Endothelial cell of umbilical vein (primary cell): ENCODE data around the gene KLF3. TPM values are rescaled to one million over a fixed set of nuclear protein-coding genes. Genes with fewer than 3 reads are reported as not detected.

ENCODE experiments used
- BruUV-seq: library from RNA; stranded (reverse); fragments of 400-500 nt; replicated peaks from 2 replicates; lab custom pipeline; 2021; lab: Mats Ljungman, UMichigan
- CTCF ChIA-PET: fragments of 300-600, 350-600 bp; sonication (Branson Sonifier 250); formaldehyde crosslinking; loops from one replicate; lab custom pipeline; 2021; ENCODE audit warnings: antibody characterized with exemption, inconsistent platforms; lab: Charles Lee
- POLR2A ChIA-PET: fragments of 300-600, 350-600 bp; sonication (Branson Sonifier 250); formaldehyde crosslinking; loops from one replicate; lab custom pipeline; 2021; ENCODE audit warnings: antibody characterized with exemption, inconsistent platforms; lab: Charles Lee
- DNase-seq: peaks from one replicate; pipeline ENCODE4 v3.0.0-alpha.2; 2011; ENCODE audit warnings: low read depth, low spot score
- FAIRE-seq: peaks from 2 replicates; lab custom pipeline; 2011; peaks lifted over from hg19 to GRCh38; lab: Jason Lieb, UNC
- H2AFZ ChIP-seq: 2 replicates; pipeline ENCODE4 v1.6.0; 2012; ENCODE audit warnings: low read depth, low read length, control low read depth, inconsistent platforms
- H3K27ac ChIP-seq: 2 replicates; pipeline ENCODE4 v1.5.1; 2011; ENCODE audit warnings: low read depth, mild to moderate bottlenecking, control low read depth, low read length, moderate library complexity; ENCODE audit not compliant: insufficient read depth
- H3K27me3 ChIP-seq, 2 experiments: 2 replicates each; pipeline versions ENCODE4 v1.6.0 to v1.6.1; 2011; ENCODE audit warnings: low read length in 2 of 2, mixed read lengths in 1 of 2; ENCODE audit not compliant: control insufficient read depth in 2 of 2, insufficient read depth in 2 of 2
- H3K36me3 ChIP-seq, 2 experiments: 2 replicates in 1 of 2; 3 replicates in 1 of 2; pipeline ENCODE4 v1.5.1; 2011; ENCODE audit warnings: low read length in 2 of 2, mild to moderate bottlenecking in 1 of 2, moderate library complexity in 1 of 2; ENCODE audit not compliant: control insufficient read depth in 2 of 2, insufficient read depth in 2 of 2; ENCODE audit errors: extremely low read depth in 1 of 2
- H3K4me1 ChIP-seq: 3 replicates; pipeline ENCODE4 v1.5.1; 2011; ENCODE audit warnings: mild to moderate bottlenecking, low read length; ENCODE audit not compliant: control insufficient read depth, insufficient read depth; ENCODE audit errors: extremely low read depth
- H3K4me2 ChIP-seq: 2 replicates; pipeline ENCODE4 v1.6.1; 2011; ENCODE audit warnings: low read length, control low read depth, mixed read lengths; ENCODE audit not compliant: insufficient read depth
- H3K4me3 ChIP-seq, 3 experiments: fragments of 200-600 bp in 1 of 3; sonication (generic), shearing (Covaris generic) in 1 of 3; replicated peaks in 1 of 3; 2 replicates each; pipeline ENCODE4 v1.5.1; 2011 to 2016; ENCODE audit warnings: control low read depth in 3 of 3, low read length in 3 of 3, mild to moderate bottlenecking in 2 of 3, inconsistent platforms in 1 of 3, low read depth in 1 of 3, moderate library complexity in 1 of 3; ENCODE audit not compliant: insufficient read depth in 1 of 3
- H3K79me2 ChIP-seq: 2 replicates; pipeline ENCODE4 v1.6.0; 2012; ENCODE audit warnings: low read length, inconsistent platforms; ENCODE audit not compliant: control insufficient read depth, insufficient read depth
- H3K9ac ChIP-seq: replicated peaks from 2 replicates; pipeline ENCODE3; 2011; ENCODE audit warnings: low read length, control low read depth; ENCODE audit not compliant: insufficient read depth; ENCODE audit errors: extremely low read depth
- H3K9me1 ChIP-seq: replicated peaks from 3 replicates; pipeline ENCODE4 v1.6.0; 2011; ENCODE audit warnings: mild to moderate bottlenecking, low read length; ENCODE audit not compliant: control insufficient read depth, insufficient read depth; ENCODE audit errors: extremely low read depth
- H3K9me3 ChIP-seq: replicated peaks from 2 replicates; pipeline ENCODE4 v1.5.1; 2012; ENCODE audit warnings: low read length, inconsistent platforms; ENCODE audit not compliant: control insufficient read depth, insufficient read depth
- H4K20me1 ChIP-seq: replicated peaks from 2 replicates; pipeline ENCODE3; 2011; ENCODE audit warnings: mild to moderate bottlenecking, low read length; ENCODE audit not compliant: control insufficient read depth, insufficient read depth; ENCODE audit errors: extremely low read depth
- EZH2 ChIP-seq: IDR thresholded peaks from 2 replicates; pipeline ENCODE4 v1.6.1; 2012; ENCODE audit warnings: borderline replicate concordance, low read depth, mild to moderate bottlenecking, moderate library complexity, low read length, inconsistent platforms; ENCODE audit not compliant: severe bottlenecking
- FOS ChIP-seq: IDR thresholded peaks from 2 replicates; pipeline ENCODE4 v1.6.1; 2011; ENCODE audit warnings: mild to moderate bottlenecking, low read length, moderate library complexity, borderline replicate concordance; ENCODE audit not compliant: insufficient read depth
- GATA2 ChIP-seq: IDR thresholded peaks from 2 replicates; pipeline ENCODE4 v1.7.0; 2011; ENCODE audit warnings: low read depth, mild to moderate bottlenecking, moderate library complexity, mixed read lengths, low read length; ENCODE audit not compliant: insufficient read length, insufficient read depth
- JUN ChIP-seq: IDR thresholded peaks from 2 replicates; pipeline ENCODE4 v1.6.1; 2011; ENCODE audit warnings: borderline replicate concordance, low read depth; ENCODE audit not compliant: insufficient read length, insufficient read depth
- MYC ChIP-seq: IDR thresholded peaks from one replicate; pipeline ENCODE4 v1.6.1; 2011; ENCODE audit warnings: mild to moderate bottlenecking, low read depth, low read length
- POLR2A ChIP-seq: IDR thresholded peaks from 2 replicates; pipeline ENCODE4 v1.6.1; 2012; ENCODE audit warnings: low read depth, mild to moderate bottlenecking, control low read depth, low read length
- POLR2AphosphoS5 ChIP-seq: IDR thresholded peaks from 2 replicates; pipeline ENCODE4 v1.6.1; 2012; ENCODE audit warnings: low read depth, mild to moderate bottlenecking, control low read depth, low read length, moderate library complexity; ENCODE audit not compliant: insufficient read depth
- dilution Hi-C: fragments of 300-500 bp; cut with MboI; formaldehyde crosslinking; loops from one replicate; pipeline ENCODE4 v1.15.0; 2019; ENCODE audit warnings: low sequenced_read_pairs; ENCODE audit not compliant: extremely low pct_ligation_motif_present
- intact Hi-C: fragments of 100-400 bp; cut with micrococcal nuclease; formaldehyde crosslinking; loops from one replicate; pipeline ENCODE4 v1.10.0; 2022
- polyA plus RNA-seq, 4 experiments: library from polyadenylated mRNA; depleted of rRNA in 3 of 4; stranded (reverse) in 3 of 4; unstranded in 1 of 4; fragments of >200 nt; gene quantifications; 2 replicates each; pipeline versions ENCODE4 v1.2.1 to v1.2.3, GENCODE V29; 2011 to 2012; ENCODE audit warnings: missing spikeins in 1 of 4
- total RNA-seq: library from RNA; stranded (reverse); gene quantifications from 2 replicates; pipeline ENCODE4 v1.2.3, GENCODE V29; 2021
- TF ChIP-seq, protein P1 (sequence below): IDR thresholded peaks from 2 replicates; pipeline ENCODE4 v1.6.1; 2011; ENCODE audit not compliant: insufficient read depth, insufficient read length
- TF ChIP-seq, protein P2 (sequence below), 2 donors: IDR thresholded peaks; 1 replicate in 1 of 2; 2 replicates in 1 of 2; pipeline ENCODE4 v1.5.1; 2011; ENCODE audit warnings: low read length in 2 of 2, mild to moderate bottlenecking in 2 of 2, moderate library complexity in 2 of 2, control low read depth in 1 of 2, inconsistent platforms in 1 of 2, low read depth in 1 of 2; ENCODE audit not compliant: insufficient read depth in 1 of 2; ENCODE audit errors: extremely low read depth in 1 of 2

The KLF3 gene
- total and polyA plus RNA-seq, 2 donors (not counting 3 experiments of a cell fraction or from before 2014, with no cell fraction given): 27.7 to 50.5 TPM

DNA sequence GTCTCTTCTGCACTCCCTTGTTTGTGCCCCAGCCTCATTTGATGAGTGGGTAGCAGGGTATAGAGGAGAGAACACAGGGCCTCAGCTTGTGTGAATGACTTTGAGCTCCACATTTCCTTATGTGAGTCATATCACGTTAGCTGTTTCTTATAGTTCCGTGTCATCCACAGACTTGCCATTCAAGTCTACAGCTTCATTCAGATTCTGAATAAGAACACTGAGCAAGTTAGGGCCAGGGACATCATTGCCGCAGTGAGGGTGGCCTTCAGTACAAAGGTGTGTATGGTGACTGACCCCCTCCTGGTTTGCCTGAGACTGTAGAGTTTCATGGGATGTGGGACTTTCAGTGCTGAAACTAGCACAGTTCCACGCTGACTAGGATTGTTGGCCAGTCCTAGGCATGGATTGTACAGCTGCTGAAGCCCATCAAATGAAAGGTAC, 23.6 kb downstream of the KLF3 start:
- intact Hi-C loops (no loop called here), dilution Hi-C loops (no loop called here)
- BruUV-seq: no TSS peak
- Histone ChIP-seq H2AFZ (no peak overlapping the region), H3K27ac (peak overlapping the region; percentile 16), H3K9ac (no peak overlapping the region), H3K4me1 (peaks cover 32% of the 10 kb centered on the region), H3K36me3 (peaks cover 19 to 28% of the 10 kb centered on the region in 2 experiments), H3K27me3 (no peaks in the 10 kb centered on the region), H3K9me3 (no peaks in the 10 kb centered on the region), H3K4me2 (no peak overlapping the region), H3K4me3 (no peak overlapping the region), H3K9me1 (no peaks in the 10 kb centered on the region), H3K79me2 (peaks cover 49% of the 10 kb centered on the region), H4K20me1 (no peaks in the 10 kb centered on the region)
- FAIRE-seq: peak; percentile 84
- TF ChIP-seq EZH2 (no peak), GATA2 (no peak), POLR2AphosphoS5 (peak; percentile 21), MYC (no peak), JUN (peak; percentile 35), POLR2A (no peak), FOS (peak; percentile 75)
- TF ChIP-seq, protein P1, sequence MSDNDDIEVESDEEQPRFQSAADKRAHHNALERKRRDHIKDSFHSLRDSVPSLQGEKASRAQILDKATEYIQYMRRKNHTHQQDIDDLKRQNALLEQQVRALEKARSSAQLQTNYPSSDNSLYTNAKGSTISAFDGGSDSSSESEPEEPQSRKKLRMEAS: no peak
- TF ChIP-seq, protein P2, sequence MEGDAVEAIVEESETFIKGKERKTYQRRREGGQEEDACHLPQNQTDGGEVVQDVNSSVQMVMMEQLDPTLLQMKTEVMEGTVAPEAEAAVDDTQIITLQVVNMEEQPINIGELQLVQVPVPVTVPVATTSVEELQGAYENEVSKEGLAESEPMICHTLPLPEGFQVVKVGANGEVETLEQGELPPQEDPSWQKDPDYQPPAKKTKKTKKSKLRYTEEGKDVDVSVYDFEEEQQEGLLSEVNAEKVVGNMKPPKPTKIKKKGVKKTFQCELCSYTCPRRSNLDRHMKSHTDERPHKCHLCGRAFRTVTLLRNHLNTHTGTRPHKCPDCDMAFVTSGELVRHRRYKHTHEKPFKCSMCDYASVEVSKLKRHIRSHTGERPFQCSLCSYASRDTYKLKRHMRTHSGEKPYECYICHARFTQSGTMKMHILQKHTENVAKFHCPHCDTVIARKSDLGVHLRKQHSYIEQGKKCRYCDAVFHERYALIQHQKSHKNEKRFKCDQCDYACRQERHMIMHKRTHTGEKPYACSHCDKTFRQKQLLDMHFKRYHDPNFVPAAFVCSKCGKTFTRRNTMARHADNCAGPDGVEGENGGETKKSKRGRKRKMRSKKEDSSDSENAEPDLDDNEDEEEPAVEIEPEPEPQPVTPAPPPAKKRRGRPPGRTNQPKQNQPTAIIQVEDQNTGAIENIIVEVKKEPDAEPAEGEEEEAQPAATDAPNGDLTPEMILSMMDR (IDR thresholded peaks at IDR 0.05; ENCODE audit: extremely low read depth in 1 of 2, insufficient read depth in 1 of 2, low read depth in 1 of 2, low read length in 2 of 2): no peak
- POLR2A ChIA-PET: interaction anchor here (0.6 kb wide), 1 partner anchor 18 kb away, joined by 6 read pairs; no protein-coding TSS in a partner anchor
- DNase-seq: peak; percentile 56
- CTCF ChIA-PET: interaction anchor here (0.7 to 5.2 kb wide), 14 partner anchors 8 to 623 kb away, joined by 3 to 40 read pairs (median 4); no protein-coding TSS in a partner anchor
